ENCODE results near the gene GPRC5B.

The GPRC5B gene

GRCh38 chr16:19882646-19883045 is 2.0 kb downstream of the GPRC5B start:
- no peak overlapping the region for H3K27ac ChIP-seq (ENCODE audit: low read depth in 2 of 2, low read length in 2 of 2)
- peaks cover 14 to 16% of the 10 kb centered on the region in 2 donors for H3K4me1 ChIP-seq (ENCODE audit: control insufficient read depth in 2 of 2, insufficient read depth in 2 of 2, low read length in 2 of 2)
- no peak overlapping the region for H3K9ac ChIP-seq (ENCODE audit: low read depth in 1 of 2, low read length in 2 of 2)
- no peaks in the 10 kb centered on the region for H3K36me3 ChIP-seq (ENCODE audit: control insufficient read depth in 2 of 2, insufficient read depth in 2 of 2, low read length in 2 of 2)
- H3K4me3 ChIP-seq (ENCODE audit: low read length in 2 of 2) = no peak overlapping the region
- H3K9me3 ChIP-seq (ENCODE audit: control insufficient read depth in 2 of 2, low read length in 2 of 2) = no peaks in the 10 kb centered on the region
- peaks cover 11 to 18% of the 10 kb centered on the region in 2 donors for H3K27me3 ChIP-seq (ENCODE audit: control insufficient read depth in 2 of 2, insufficient read depth in 2 of 2, low read length in 2 of 2)

GRCh38 chr16:19882186-19882585 is 2.5 kb downstream of the GPRC5B start:
- H3K9ac ChIP-seq (ENCODE audit: low read depth in 1 of 2, low read length in 2 of 2) = no peak overlapping the region
- H3K4me1 ChIP-seq (ENCODE audit: control insufficient read depth in 2 of 2, insufficient read depth in 2 of 2, low read length in 2 of 2) = peaks cover 14 to 16% of the 10 kb centered on the region in 2 donors
- no peak overlapping the region for H3K4me3 ChIP-seq (ENCODE audit: low read length in 2 of 2)
- H3K27ac ChIP-seq (ENCODE audit: low read depth in 2 of 2, low read length in 2 of 2) = no peak overlapping the region
- H3K27me3 ChIP-seq (ENCODE audit: control insufficient read depth in 2 of 2, insufficient read depth in 2 of 2, low read length in 2 of 2) = peaks cover 11 to 18% of the 10 kb centered on the region in 2 donors
- H3K9me3 ChIP-seq (ENCODE audit: control insufficient read depth in 2 of 2, low read length in 2 of 2) = no peaks in the 10 kb centered on the region
- H3K36me3 ChIP-seq (ENCODE audit: control insufficient read depth in 2 of 2, insufficient read depth in 2 of 2, low read length in 2 of 2) = no peaks in the 10 kb centered on the region

- peaks cover 14 to 16% of the 10 kb centered on the region in 2 donors for H3K4me1 ChIP-seq (ENCODE audit: control insufficient read depth in 2 of 2, insufficient read depth in 2 of 2, low read length in 2 of 2)
- no peaks in the 10 kb centered on the region for H3K36me3 ChIP-seq (ENCODE audit: control insufficient read depth in 2 of 2, insufficient read depth in 2 of 2, low read length in 2 of 2)
- H3K9ac ChIP-seq (ENCODE audit: low read depth in 1 of 2, low read length in 2 of 2) = no peak overlapping the region
- H3K27me3 ChIP-seq (ENCODE audit: control insufficient read depth in 2 of 2, insufficient read depth in 2 of 2, low read length in 2 of 2) = peaks cover 11 to 18% of the 10 kb centered on the region in 2 donors
- H3K27ac ChIP-seq (ENCODE audit: low read depth in 2 of 2, low read length in 2 of 2) = no peak overlapping the region
- no peak overlapping the region for H3K4me3 ChIP-seq (ENCODE audit: low read length in 2 of 2)
- H3K9me3 ChIP-seq (ENCODE audit: control insufficient read depth in 2 of 2, low read length in 2 of 2) = no peaks in the 10 kb centered on the region
These were observed 2.9 kb downstream of the GPRC5B start for GRCh38 chr16:19881783-19882182.

GRCh38 chr16:19881028-19881427 is 3.6 kb downstream of the GPRC5B start:
- Histone ChIP-seq H3K4me3 (ENCODE audit: low read length in 2 of 2) (no peak overlapping the region), H3K9ac (ENCODE audit: low read depth in 1 of 2, low read length in 2 of 2) (no peak overlapping the region), H3K27ac (ENCODE audit: low read depth in 2 of 2, low read length in 2 of 2) (no peak overlapping the region), H3K4me1 (ENCODE audit: control insufficient read depth in 2 of 2, insufficient read depth in 2 of 2, low read length in 2 of 2) (peaks cover 11 to 13% of the 10 kb centered on the region in 2 donors), H3K9me3 (ENCODE audit: control insufficient read depth in 2 of 2, low read length in 2 of 2) (no peaks in the 10 kb centered on the region), H3K27me3 (ENCODE audit: control insufficient read depth in 2 of 2, insufficient read depth in 2 of 2, low read length in 2 of 2) (peaks cover 11 to 18% of the 10 kb centered on the region in 2 donors), H3K36me3 (ENCODE audit: control insufficient read depth in 2 of 2, insufficient read depth in 2 of 2, low read length in 2 of 2) (no peaks in the 10 kb centered on the region)

GRCh38 chr16:19879241-19879792 is 5.3 kb downstream of the GPRC5B start:
- Histone ChIP-seq H3K4me3 (ENCODE audit: low read length in 2 of 2) (no peak overlapping the region), H3K9ac (ENCODE audit: low read depth in 1 of 2, low read length in 2 of 2) (no peak overlapping the region), H3K9me3 (ENCODE audit: control insufficient read depth in 2 of 2, low read length in 2 of 2) (no peaks in the 10 kb centered on the region), H3K36me3 (ENCODE audit: control insufficient read depth in 2 of 2, insufficient read depth in 2 of 2, low read length in 2 of 2) (no peaks in the 10 kb centered on the region), H3K27ac (ENCODE audit: low read depth in 2 of 2, low read length in 2 of 2) (no peak overlapping the region), H3K27me3 (ENCODE audit: control insufficient read depth in 2 of 2, insufficient read depth in 2 of 2, low read length in 2 of 2) (peaks cover 7 to 15% of the 10 kb centered on the region in 2 donors), H3K4me1 (ENCODE audit: control insufficient read depth in 2 of 2, insufficient read depth in 2 of 2, low read length in 2 of 2) (peaks cover 0 to 2% of the 10 kb centered on the region in 2 donors)

- Histone ChIP-seq H3K27ac (ENCODE audit: low read depth in 2 of 2, low read length in 2 of 2) (no peak overlapping the region), H3K4me3 (ENCODE audit: low read length in 2 of 2) (no peak overlapping the region), H3K36me3 (ENCODE audit: control insufficient read depth in 2 of 2, insufficient read depth in 2 of 2, low read length in 2 of 2) (no peaks in the 10 kb centered on the region), H3K4me1 (ENCODE audit: control insufficient read depth in 2 of 2, insufficient read depth in 2 of 2, low read length in 2 of 2) (peaks cover 0 to 2% of the 10 kb centered on the region in 2 donors), H3K9ac (ENCODE audit: low read depth in 1 of 2, low read length in 2 of 2) (no peak overlapping the region), H3K27me3 (ENCODE audit: control insufficient read depth in 2 of 2, insufficient read depth in 2 of 2, low read length in 2 of 2) (peaks cover 6 to 14% of the 10 kb centered on the region in 2 donors), H3K9me3 (ENCODE audit: control insufficient read depth in 2 of 2, low read length in 2 of 2) (no peaks in the 10 kb centered on the region)
These were observed 5.9 kb downstream of the GPRC5B start for GRCh38 chr16:19878757-19879156.

GRCh38 chr16:19876501-19877059 is 8.1 kb downstream of the GPRC5B start:
- H3K4me1 ChIP-seq (ENCODE audit: control insufficient read depth in 2 of 2, insufficient read depth in 2 of 2, low read length in 2 of 2) = no peaks in the 10 kb centered on the region
- H3K4me3 ChIP-seq (ENCODE audit: low read length in 2 of 2) = no peak overlapping the region
- H3K27me3 ChIP-seq (ENCODE audit: control insufficient read depth in 2 of 2, insufficient read depth in 2 of 2, low read length in 2 of 2) = peaks cover 0 to under 1% of the 10 kb centered on the region in 2 donors
- H3K9ac ChIP-seq (ENCODE audit: low read depth in 1 of 2, low read length in 2 of 2) = no peak overlapping the region
- H3K9me3 ChIP-seq (ENCODE audit: control insufficient read depth in 2 of 2, low read length in 2 of 2) = no peaks in the 10 kb centered on the region
- no peak overlapping the region for H3K27ac ChIP-seq (ENCODE audit: low read depth in 2 of 2, low read length in 2 of 2)
- no peaks in the 10 kb centered on the region for H3K36me3 ChIP-seq (ENCODE audit: control insufficient read depth in 2 of 2, insufficient read depth in 2 of 2, low read length in 2 of 2)

GRCh38 chr16:19875900-19876299 is 8.7 kb downstream of the GPRC5B start:
- Histone ChIP-seq H3K4me1 (ENCODE audit: control insufficient read depth in 2 of 2, insufficient read depth in 2 of 2, low read length in 2 of 2) (no peaks in the 10 kb centered on the region), H3K27ac (ENCODE audit: low read depth in 2 of 2, low read length in 2 of 2) (no peak overlapping the region), H3K9ac (ENCODE audit: low read depth in 1 of 2, low read length in 2 of 2) (no peak overlapping the region)

GRCh38 chr16:19874851-19875546 is 9.6 kb downstream of the GPRC5B start:
- Histone ChIP-seq H3K4me1 (ENCODE audit: control insufficient read depth in 2 of 2, insufficient read depth in 2 of 2, low read length in 2 of 2) (no peaks in the 10 kb centered on the region), H3K4me3 (ENCODE audit: low read length in 2 of 2) (no peak overlapping the region)

More at GRCh38 chr16:19875900-19876299, 8.7 kb downstream of the GPRC5B start:
- Histone ChIP-seq H3K4me3 (ENCODE audit: low read length in 2 of 2) (no peak overlapping the region), H3K36me3 (ENCODE audit: control insufficient read depth in 2 of 2, insufficient read depth in 2 of 2, low read length in 2 of 2) (no peaks in the 10 kb centered on the region), H3K27me3 (ENCODE audit: control insufficient read depth in 2 of 2, insufficient read depth in 2 of 2, low read length in 2 of 2) (no peaks in the 10 kb centered on the region), H3K9me3 (ENCODE audit: control insufficient read depth in 2 of 2, low read length in 2 of 2) (no peaks in the 10 kb centered on the region)

GRCh38 chr16:19874026-19874425 is 10.6 kb downstream of the GPRC5B start:
- no peak overlapping the region for H3K4me3 ChIP-seq (ENCODE audit: low read length in 2 of 2)
- no peaks in the 10 kb centered on the region for H3K4me1 ChIP-seq (ENCODE audit: control insufficient read depth in 2 of 2, insufficient read depth in 2 of 2, low read length in 2 of 2)
- no peaks in the 10 kb centered on the region for H3K9me3 ChIP-seq (ENCODE audit: control insufficient read depth in 2 of 2, low read length in 2 of 2)
- H3K9ac ChIP-seq (ENCODE audit: low read depth in 1 of 2, low read length in 2 of 2) = no peak overlapping the region
- H3K27me3 ChIP-seq (ENCODE audit: control insufficient read depth in 2 of 2, insufficient read depth in 2 of 2, low read length in 2 of 2) = no peaks in the 10 kb centered on the region
- no peak overlapping the region for H3K27ac ChIP-seq (ENCODE audit: low read depth in 2 of 2, low read length in 2 of 2)
- no peaks in the 10 kb centered on the region for H3K36me3 ChIP-seq (ENCODE audit: control insufficient read depth in 2 of 2, insufficient read depth in 2 of 2, low read length in 2 of 2)

More at GRCh38 chr16:19874851-19875546, 9.6 kb downstream of the GPRC5B start:
- H3K27ac ChIP-seq (ENCODE audit: low read depth in 2 of 2, low read length in 2 of 2) = no peak overlapping the region
- H3K27me3 ChIP-seq (ENCODE audit: control insufficient read depth in 2 of 2, insufficient read depth in 2 of 2, low read length in 2 of 2) = no peaks in the 10 kb centered on the region
- H3K36me3 ChIP-seq (ENCODE audit: control insufficient read depth in 2 of 2, insufficient read depth in 2 of 2, low read length in 2 of 2) = no peaks in the 10 kb centered on the region
- no peak overlapping the region for H3K9ac ChIP-seq (ENCODE audit: low read depth in 1 of 2, low read length in 2 of 2)
- no peaks in the 10 kb centered on the region for H3K9me3 ChIP-seq (ENCODE audit: control insufficient read depth in 2 of 2, low read length in 2 of 2)
